Measurements from ENCODE around the gene WFDC10B. TPM values are rescaled to one million over a fixed set of nuclear protein-coding genes. Genes with fewer than 3 reads are reported as not detected.

The WFDC10B gene
- total RNA-seq, 1 experiment from 2014 or later = not detected

DNA sequence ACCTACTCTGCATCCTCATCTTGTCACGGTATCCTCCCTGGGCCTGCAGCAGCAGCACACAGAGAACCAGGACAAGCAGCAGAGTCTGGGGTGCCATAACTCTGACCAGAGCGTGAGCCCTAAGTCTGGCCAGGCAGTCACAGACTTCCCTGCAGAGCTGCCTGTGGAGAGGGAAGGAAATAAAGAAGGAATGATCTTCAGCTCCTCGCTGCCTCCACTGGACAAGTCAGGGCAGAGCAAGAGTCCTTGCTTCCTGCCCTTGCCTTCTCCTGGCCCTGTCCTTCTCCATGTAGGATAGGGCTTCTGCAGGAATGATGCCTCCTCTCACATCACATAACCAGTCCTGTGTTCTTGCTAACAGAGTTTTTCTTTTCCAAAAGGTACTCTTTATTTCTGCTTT is 18.9 kb downstream of the WFDC10B start:
- H4K91ac ChIP-seq (ENCODE audit: insufficient read length, low read depth, low read length) = no peak overlapping the region
- no peaks in the 10 kb centered on the region for H3K4me1 ChIP-seq (ENCODE audit: insufficient read depth, low read length)
- no peak overlapping the region for H2BK5ac ChIP-seq (ENCODE audit: insufficient read length, low read length)
- H4K8ac ChIP-seq (replicated peaks; ENCODE audit: insufficient read length, low read depth, low read length) = no peak overlapping the region
- no peaks in the 10 kb centered on the region for H3K79me1 ChIP-seq (ENCODE audit: insufficient read depth, low read depth, low read length, poor library complexity, severe bottlenecking)
- H3T11ph ChIP-seq (ENCODE audit: low read length) = no peak overlapping the region
- no peaks in the 10 kb centered on the region for H4K20me1 ChIP-seq (ENCODE audit: control insufficient read depth, insufficient read depth, insufficient read length)
- no peaks in the 10 kb centered on the region for H3K27me3 ChIP-seq (ENCODE audit: insufficient read depth, low read length)
- no peak overlapping the region for H3K27ac ChIP-seq (ENCODE audit: insufficient read length, low read depth, low read length)
- H2AFZ ChIP-seq (ENCODE audit: low read length) = no peak overlapping the region
- H3K9ac ChIP-seq (ENCODE audit: extremely low read depth, insufficient read length, low read length) = no peak overlapping the region
- no CpG with 5 or more reads among the region's 3 CpGs for WGBS (ENCODE audit: extremely low coverage, insufficient read length, low lambda C conversion rate)
- no peaks in the 10 kb centered on the region for H3K9me3 ChIP-seq (ENCODE audit: control insufficient read depth, low read depth, low read length)
- Mint-ChIP-seq H3K27ac (no peak overlapping the region; a peak in 2 of 7 replicates), H3K36me3 (ENCODE audit: insufficient read depth in 1 of 3, low read depth in 3 of 3) (peaks cover 0 to 3% (median 0%) of the 10 kb centered on the region in 3 experiments; a peak in 2 of 7 replicates), H3K4me1 (peaks cover 4% of the 10 kb centered on the region in 2 experiments; a peak in 3 of 4 replicates), H3K27me3 (ENCODE audit: low read depth) (peaks cover 5% of the 10 kb centered on the region; the same call in 1 of the 2 replicates), H3K9me3 (peaks cover 6 to 12% of the 10 kb centered on the region in 2 experiments; a peak in 4 of 5 replicates), H3K4me3 (no peak overlapping the region; a peak in 1 of 5 replicates)
- no peak overlapping the region for H3K14ac ChIP-seq (ENCODE audit: insufficient read depth, low read length)
- H2BK120ac ChIP-seq (ENCODE audit: low read depth, low read length, poor library complexity, severe bottlenecking) = no peak overlapping the region
- H2AK5ac ChIP-seq (ENCODE audit: insufficient read length, low read length) = no peak overlapping the region
- H3K23ac ChIP-seq (ENCODE audit: insufficient read length, low read depth, low read length) = no peak overlapping the region
- no peak overlapping the region for H2BK12ac ChIP-seq (ENCODE audit: insufficient read length, low read depth, low read length)
- TF ChIP-seq, protein P1, sequence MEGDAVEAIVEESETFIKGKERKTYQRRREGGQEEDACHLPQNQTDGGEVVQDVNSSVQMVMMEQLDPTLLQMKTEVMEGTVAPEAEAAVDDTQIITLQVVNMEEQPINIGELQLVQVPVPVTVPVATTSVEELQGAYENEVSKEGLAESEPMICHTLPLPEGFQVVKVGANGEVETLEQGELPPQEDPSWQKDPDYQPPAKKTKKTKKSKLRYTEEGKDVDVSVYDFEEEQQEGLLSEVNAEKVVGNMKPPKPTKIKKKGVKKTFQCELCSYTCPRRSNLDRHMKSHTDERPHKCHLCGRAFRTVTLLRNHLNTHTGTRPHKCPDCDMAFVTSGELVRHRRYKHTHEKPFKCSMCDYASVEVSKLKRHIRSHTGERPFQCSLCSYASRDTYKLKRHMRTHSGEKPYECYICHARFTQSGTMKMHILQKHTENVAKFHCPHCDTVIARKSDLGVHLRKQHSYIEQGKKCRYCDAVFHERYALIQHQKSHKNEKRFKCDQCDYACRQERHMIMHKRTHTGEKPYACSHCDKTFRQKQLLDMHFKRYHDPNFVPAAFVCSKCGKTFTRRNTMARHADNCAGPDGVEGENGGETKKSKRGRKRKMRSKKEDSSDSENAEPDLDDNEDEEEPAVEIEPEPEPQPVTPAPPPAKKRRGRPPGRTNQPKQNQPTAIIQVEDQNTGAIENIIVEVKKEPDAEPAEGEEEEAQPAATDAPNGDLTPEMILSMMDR (conservative IDR thresholded peaks at IDR 0.05) = peak; percentile 59
- H3K56ac ChIP-seq (ENCODE audit: insufficient read length, low read depth, low read length) = no peak overlapping the region
- no peak overlapping the region for H2BK20ac ChIP-seq (ENCODE audit: low read depth, low read length, poor library complexity, severe bottlenecking)
- no peaks in the 10 kb centered on the region for H3K79me2 ChIP-seq (ENCODE audit: insufficient read depth, low read length)
- H3K18ac ChIP-seq (ENCODE audit: insufficient read length, low read depth, low read length) = no peak overlapping the region
- H4K5ac ChIP-seq (ENCODE audit: insufficient read length, low read depth, low read length) = no peak overlapping the region
- no peaks in the 10 kb centered on the region for H3K23me2 ChIP-seq (ENCODE audit: insufficient read length, low read depth, low read length, poor library complexity, severe bottlenecking)
- DNase-seq = peak; percentile 53
- H3K4me2 ChIP-seq (ENCODE audit: insufficient read depth, insufficient read length, low read length) = no peak overlapping the region
- H2BK15ac ChIP-seq (ENCODE audit: low read depth, low read length) = no peak overlapping the region
- H3K4ac ChIP-seq (ENCODE audit: low read depth, low read length) = no peak overlapping the region
